ENCODE results near the gene VAV2.

Gene VAV2

DNA sequence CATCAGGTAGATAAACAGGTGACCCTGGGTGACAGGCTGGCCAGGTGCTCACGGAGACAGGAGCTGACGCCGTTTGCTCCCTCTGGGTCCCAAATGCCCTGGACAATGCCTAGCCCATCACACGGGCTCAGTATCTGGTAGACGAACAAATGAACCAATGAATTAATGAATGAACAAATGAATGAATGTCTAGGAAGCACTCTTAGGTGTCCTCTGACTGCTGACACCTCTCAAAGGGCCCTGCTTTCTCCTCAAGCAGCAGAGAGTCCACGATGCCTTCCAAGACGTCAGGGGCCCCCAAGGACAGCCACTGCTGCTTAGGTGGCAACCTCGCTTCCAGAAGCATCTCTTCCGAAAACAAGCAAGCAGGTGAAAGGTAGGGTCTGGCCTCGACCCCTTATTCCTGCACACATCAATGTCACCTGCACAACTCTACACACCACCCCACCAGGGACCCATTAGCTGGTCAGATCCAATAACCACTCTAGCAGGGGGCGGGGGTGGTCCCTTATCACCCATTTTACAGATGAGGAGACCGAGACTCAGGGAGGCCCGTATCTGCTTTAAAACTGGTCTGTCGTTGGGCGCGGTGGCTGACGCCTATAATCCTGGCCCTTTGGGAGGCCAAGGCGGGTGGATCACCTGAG lies 45.2 kb downstream of the VAV2 start:
- Histone ChIP-seq H2BK5ac (ENCODE audit: low read depth, low read length, poor library complexity) (no peak overlapping the region), H3K4me2 (ENCODE audit: low read length) (no peak overlapping the region), H3K4ac (ENCODE audit: low read depth, low read length) (peak overlapping the region; percentile 94), H3K4me3 (ENCODE audit: low read depth, low read length) (no peak overlapping the region), H4K8ac (ENCODE audit: low read depth, low read length) (no peak overlapping the region), H2AFZ (ENCODE audit: insufficient read depth, low read length, poor library complexity) (no peak overlapping the region), H4K91ac (ENCODE audit: low read depth, low read length) (no peak overlapping the region), H4K12ac (ENCODE audit: low read depth, low read length) (no peak overlapping the region), H3K4me1 (ENCODE audit: control insufficient read depth in 1 of 2, insufficient read depth in 2 of 2, low read length in 2 of 2) (peaks cover 37 to 51% of the 10 kb centered on the region in 2 experiments), H3K27me3 (ENCODE audit: insufficient read depth, low read length) (no peaks in the 10 kb centered on the region), H3K9ac (ENCODE audit: low read length) (no peak overlapping the region), H2BK120ac (ENCODE audit: insufficient read depth, low read length, poor library complexity) (no peak overlapping the region), H3K27ac (ENCODE audit: low read depth, low read length) (no peak overlapping the region), H2BK12ac (ENCODE audit: low read length) (no peak overlapping the region), H3K79me2 (ENCODE audit: control insufficient read depth, insufficient read depth, low read length, poor library complexity) (peaks cover 62% of the 10 kb centered on the region), H2AK5ac (ENCODE audit: low read length) (no peak overlapping the region), H3K18ac (ENCODE audit: low read length) (no peak overlapping the region), H3K36me3 (ENCODE audit: control insufficient read depth in 1 of 2, insufficient read depth in 2 of 2, low read length in 2 of 2) (peaks cover 43 to 57% of the 10 kb centered on the region in 2 experiments), H3K9me3 (ENCODE audit: insufficient read depth, low read depth, low read length) (no peaks in the 10 kb centered on the region), H3K79me1 (ENCODE audit: low read length) (peaks cover 13% of the 10 kb centered on the region), H3K14ac (ENCODE audit: low read length) (no peak overlapping the region), H3K23ac (ENCODE audit: low read length) (no peak overlapping the region)
- no peak for DNase-seq
- no CpG with 5 or more reads among the region's 18 CpGs for WGBS (ENCODE audit: extremely low coverage, insufficient coverage, insufficient read length)

GRCh38 chr9:133945977-133946753 lies 46.0 kb downstream of the VAV2 start:
- Histone ChIP-seq H2BK120ac (ENCODE audit: insufficient read depth, low read length, poor library complexity) (no peak overlapping the region), H3K14ac (ENCODE audit: low read length) (no peak overlapping the region), H2AK5ac (ENCODE audit: low read length) (no peak overlapping the region), H3K27me3 (ENCODE audit: insufficient read depth, low read length) (no peaks in the 10 kb centered on the region), H3K23ac (ENCODE audit: low read length) (no peak overlapping the region), H3K4me1 (ENCODE audit: control insufficient read depth in 1 of 2, insufficient read depth in 2 of 2, low read length in 2 of 2) (peaks cover 37 to 51% of the 10 kb centered on the region in 2 experiments), H3K27ac (ENCODE audit: low read depth, low read length) (no peak overlapping the region), H4K91ac (ENCODE audit: low read depth, low read length) (no peak overlapping the region), H3K4ac (ENCODE audit: low read depth, low read length) (peak overlapping the region; percentile 94), H2BK12ac (ENCODE audit: low read length) (peak overlapping the region; percentile 18), H3K36me3 (ENCODE audit: control insufficient read depth in 1 of 2, insufficient read depth in 2 of 2, low read length in 2 of 2) (peaks cover 38 to 49% of the 10 kb centered on the region in 2 experiments), H2BK5ac (ENCODE audit: low read depth, low read length, poor library complexity) (no peak overlapping the region), H3K18ac (ENCODE audit: low read length) (peak overlapping the region; percentile 76), H2AFZ (ENCODE audit: insufficient read depth, low read length, poor library complexity) (no peak overlapping the region), H3K4me3 (ENCODE audit: low read depth, low read length) (no peak overlapping the region), H4K8ac (ENCODE audit: low read depth, low read length) (peak overlapping the region; percentile 36), H3K79me1 (ENCODE audit: low read length) (peaks cover 13% of the 10 kb centered on the region), H3K9me3 (ENCODE audit: insufficient read depth, low read depth, low read length) (no peaks in the 10 kb centered on the region), H3K79me2 (ENCODE audit: control insufficient read depth, insufficient read depth, low read length, poor library complexity) (peaks cover 60% of the 10 kb centered on the region), H3K9ac (ENCODE audit: low read length) (no peak overlapping the region), H3K4me2 (ENCODE audit: low read length) (no peak overlapping the region), H4K12ac (ENCODE audit: low read depth, low read length) (peak overlapping the region; percentile 11)
- DNase-seq, result no peak
- WGBS (ENCODE audit: extremely low coverage, insufficient coverage, insufficient read length), result no CpG with 5 or more reads among the region's 14 CpGs

- no peak for DNase-seq
- Histone ChIP-seq H4K91ac (ENCODE audit: low read depth, low read length) (peak overlapping the region; percentile 36), H3K4me1 (ENCODE audit: control insufficient read depth in 1 of 2, insufficient read depth in 2 of 2, low read length in 2 of 2) (peaks cover 34 to 55% of the 10 kb centered on the region in 2 experiments), H4K8ac (ENCODE audit: low read depth, low read length) (no peak overlapping the region), H3K27ac (ENCODE audit: low read depth, low read length) (no peak overlapping the region), H3K4me2 (ENCODE audit: low read length) (no peak overlapping the region), H2BK5ac (ENCODE audit: low read depth, low read length, poor library complexity) (peak overlapping the region; percentile 21), H2AK5ac (ENCODE audit: low read length) (no peak overlapping the region), H4K12ac (ENCODE audit: low read depth, low read length) (no peak overlapping the region), H2BK12ac (ENCODE audit: low read length) (no peak overlapping the region), H3K14ac (ENCODE audit: low read length) (peak overlapping the region; percentile 1), H3K27me3 (ENCODE audit: insufficient read depth, low read length) (no peaks in the 10 kb centered on the region), H3K4me3 (ENCODE audit: low read depth, low read length) (no peak overlapping the region), H3K79me2 (ENCODE audit: control insufficient read depth, insufficient read depth, low read length, poor library complexity) (peaks cover 60% of the 10 kb centered on the region), H3K9me3 (ENCODE audit: insufficient read depth, low read depth, low read length) (no peaks in the 10 kb centered on the region), H3K36me3 (ENCODE audit: control insufficient read depth in 1 of 2, insufficient read depth in 2 of 2, low read length in 2 of 2) (peaks cover 38 to 42% of the 10 kb centered on the region in 2 experiments), H2BK120ac (ENCODE audit: insufficient read depth, low read length, poor library complexity) (no peak overlapping the region), H2AFZ (ENCODE audit: insufficient read depth, low read length, poor library complexity) (peak overlapping the region; percentile 23), H3K4ac (ENCODE audit: low read depth, low read length) (peak overlapping the region; percentile 94), H3K79me1 (ENCODE audit: low read length) (peaks cover 13% of the 10 kb centered on the region), H3K23ac (ENCODE audit: low read length) (no peak overlapping the region), H3K18ac (ENCODE audit: low read length) (peak overlapping the region; percentile 76), H3K9ac (ENCODE audit: low read length) (no peak overlapping the region)
- WGBS (ENCODE audit: extremely low coverage, insufficient coverage, insufficient read length), result no CpG with 5 or more reads among the region's 13 CpGs
Measured at GRCh38 chr9:133945314-133945975, 46.7 kb downstream of the VAV2 start.

DNA sequence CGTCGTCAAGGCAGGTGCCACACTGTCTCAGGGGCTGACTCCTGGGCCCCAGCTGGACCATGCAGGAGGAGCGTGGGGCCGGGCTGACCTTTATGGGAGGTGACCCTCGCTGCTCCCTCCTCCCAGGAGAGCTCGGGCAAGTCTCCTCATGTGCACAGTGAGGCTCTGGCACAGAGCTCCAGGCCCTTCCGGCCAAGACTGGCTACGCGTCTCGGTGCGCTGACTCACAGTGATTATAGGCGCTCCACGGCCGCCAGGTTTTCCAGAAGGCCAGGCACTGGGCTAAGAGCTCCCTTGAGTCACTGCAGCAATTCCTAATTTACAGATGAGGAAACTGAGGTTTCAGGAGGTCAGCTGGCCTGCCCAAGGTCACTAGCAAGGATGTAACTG lies 47.4 kb downstream of the VAV2 start:
- H2BK12ac ChIP-seq (ENCODE audit: low read length), result no peak overlapping the region
- H4K8ac ChIP-seq (ENCODE audit: low read depth, low read length), result no peak overlapping the region
- peaks cover 35 to 58% of the 10 kb centered on the region in 2 experiments for H3K4me1 ChIP-seq (ENCODE audit: control insufficient read depth in 1 of 2, insufficient read depth in 2 of 2, low read length in 2 of 2)
- H2AK5ac ChIP-seq (ENCODE audit: low read length), result no peak overlapping the region
- peak overlapping the region; percentile 31 for H3K4ac ChIP-seq (ENCODE audit: low read depth, low read length)
- H3K4me2 ChIP-seq (ENCODE audit: low read length), result no peak overlapping the region
- no peak overlapping the region for H3K27ac ChIP-seq (ENCODE audit: low read depth, low read length)
- no peak overlapping the region for H2AFZ ChIP-seq (ENCODE audit: insufficient read depth, low read length, poor library complexity)
- no peak overlapping the region for H3K23ac ChIP-seq (ENCODE audit: low read length)
- H2BK120ac ChIP-seq (ENCODE audit: insufficient read depth, low read length, poor library complexity), result no peak overlapping the region
- H3K9me3 ChIP-seq (ENCODE audit: insufficient read depth, low read depth, low read length), result no peaks in the 10 kb centered on the region
- no peaks in the 10 kb centered on the region for H3K27me3 ChIP-seq (ENCODE audit: insufficient read depth, low read length)
- H2BK5ac ChIP-seq (ENCODE audit: low read depth, low read length, poor library complexity), result no peak overlapping the region
- WGBS (ENCODE audit: extremely low coverage, insufficient coverage, insufficient read length), result no CpG with 5 or more reads among the region's 14 CpGs
- H3K14ac ChIP-seq (ENCODE audit: low read length), result no peak overlapping the region
- H3K4me3 ChIP-seq (ENCODE audit: low read depth, low read length), result no peak overlapping the region
- H3K18ac ChIP-seq (ENCODE audit: low read length), result no peak overlapping the region
- no peak overlapping the region for H4K12ac ChIP-seq (ENCODE audit: low read depth, low read length)
- H3K79me2 ChIP-seq (ENCODE audit: control insufficient read depth, insufficient read depth, low read length, poor library complexity), result peaks cover 60% of the 10 kb centered on the region
- no peak overlapping the region for H3K9ac ChIP-seq (ENCODE audit: low read length)
- peaks cover 40 to 42% of the 10 kb centered on the region in 2 experiments for H3K36me3 ChIP-seq (ENCODE audit: control insufficient read depth in 1 of 2, insufficient read depth in 2 of 2, low read length in 2 of 2)
- DNase-seq, result peak; percentile 45 to 57
- H3K79me1 ChIP-seq (ENCODE audit: low read length), result peaks cover 13% of the 10 kb centered on the region
- H4K91ac ChIP-seq (ENCODE audit: low read depth, low read length), result no peak overlapping the region
